GM12878 (cell line): ENCODE data around the gene ESPL1. TPM values are rescaled to one million over a fixed set of nuclear protein-coding genes. Genes with fewer than 3 reads are reported as not detected.

Source experiments
- ATAC-seq: fragments of 200-7000 bp; cut with Tn5 transposase; 3 replicates; pipeline ENCODE4 v1.9.1; 2020; ENCODE audit warnings: mild to moderate bottlenecking, moderate library complexity
- BruUV-seq: library from RNA; stranded (reverse); fragments of 400-500 nt; replicated peaks from 2 replicates; lab custom pipeline; 2021; lab: Mats Ljungman, UMichigan
- CTCF ChIA-PET: fragments of 300-600 bp; sonication (Branson Sonifier 250); formaldehyde crosslinking; extraction: SDS; loops from one replicate; lab custom pipeline; 2021; ENCODE audit warnings: inconsistent platforms; lab: Yijun Ruan, JAX
- POLR2A ChIA-PET: fragments of 350-600 bp; formaldehyde crosslinking; extraction: SDS; loops from one replicate; lab custom pipeline; 2021; ENCODE audit warnings: inconsistent platforms; lab: Charles Lee
- RAD21 ChIA-PET: fragments of 300-600 bp; sonication (Branson Sonifier 250); formaldehyde crosslinking; loops from one replicate; lab custom pipeline; 2023; ENCODE audit warnings: antibody characterized with exemption; ENCODE audit not compliant: unreplicated experiment; lab: Charles Lee
- SMC1A ChIA-PET: fragments of 300-600 bp; sonication (Branson Sonifier 250); formaldehyde crosslinking; loops from one replicate; lab custom pipeline; 2023; ENCODE audit not compliant: unreplicated experiment, uncharacterized antibody; lab: Charles Lee
- DNase-seq: peaks from one replicate; pipeline ENCODE4 v3.0.0-alpha.2; 2011; ENCODE audit warnings: low read depth, low spot score
- FAIRE-seq: peaks from 3 replicates; lab custom pipeline; 2011; peaks lifted over from hg19 to GRCh38; lab: Jason Lieb, UNC
- H2AFZ ChIP-seq: 2 replicates; pipeline ENCODE4 v1.6.0; 2011; ENCODE audit warnings: low read depth, low read length, control low read depth; ENCODE audit not compliant: control insufficient read depth
- H3K27ac ChIP-seq: 2 replicates; pipeline ENCODE4 v1.5.1; 2011; ENCODE audit warnings: control low read depth; ENCODE audit not compliant: control insufficient read depth, insufficient read depth
- H3K27me3 ChIP-seq, 2 experiments: replicated peaks in 1 of 2; 2 replicates each; pipeline versions ENCODE4 v1.6.0 to v1.6.1; 2011; ENCODE audit warnings: low read length in 1 of 2; ENCODE audit not compliant: control insufficient read depth in 2 of 2, insufficient read depth in 2 of 2
- H3K36me3 ChIP-seq, 2 experiments: 2 replicates each; pipeline ENCODE4 v1.5.1; 2011; ENCODE audit warnings: low read length in 1 of 2; ENCODE audit not compliant: control insufficient read depth in 2 of 2, insufficient read depth in 2 of 2
- H3K4me1 ChIP-seq: 2 replicates; pipeline ENCODE4 v1.6.1; 2011; ENCODE audit warnings: mild to moderate bottlenecking, low read length, moderate library complexity, mixed read lengths; ENCODE audit not compliant: control insufficient read depth, insufficient read depth
- H3K4me2 ChIP-seq: 2 replicates; pipeline ENCODE4 v1.6.0; 2011; ENCODE audit warnings: control low read depth; ENCODE audit not compliant: control insufficient read depth, insufficient read depth
- H3K4me3 ChIP-seq: fragments of 200-600 bp; sonication (generic); 2 replicates; pipeline ENCODE4 v1.5.1; 2016
- H3K79me2 ChIP-seq: 2 replicates; pipeline ENCODE4 v1.6.0; 2011; ENCODE audit warnings: low read length; ENCODE audit not compliant: control insufficient read depth, insufficient read depth
- H3K9ac ChIP-seq: 2 replicates; pipeline ENCODE4 v1.8.0; 2011; ENCODE audit warnings: low read length, control low read depth, mixed read lengths; ENCODE audit not compliant: control insufficient read depth, insufficient read depth
- H3K9me3 ChIP-seq: replicated peaks from 3 replicates; pipeline ENCODE4 v1.5.1; 2011; ENCODE audit warnings: mild to moderate bottlenecking, low read length; ENCODE audit not compliant: control insufficient read depth, insufficient read depth
- H4K20me1 ChIP-seq: 2 replicates; pipeline ENCODE4 v1.6.0; 2011; ENCODE audit not compliant: control insufficient read depth, insufficient read depth
- CEBPZ ChIP-seq: fragments of 150-350 bp; IDR thresholded peaks from 2 replicates; pipeline ENCODE4 v1.6.1; 2016; ENCODE audit warnings: low read depth, low read length
- MEF2B ChIP-seq: fragments of 450-650 bp; IDR thresholded peaks from 2 replicates; pipeline ENCODE4 v1.6.1; 2018; ENCODE audit warnings: mild to moderate bottlenecking, moderate library complexity; ENCODE audit not compliant: partially characterized antibody, poor library complexity, severe bottlenecking
- SPI1 ChIP-seq: IDR thresholded peaks from 2 replicates; pipeline ENCODE4 v1.6.1; 2011; ENCODE audit warnings: low read depth, mild to moderate bottlenecking, low read length, moderate library complexity, borderline replicate concordance; ENCODE audit not compliant: insufficient read depth
- WGBS: methylation state at CpG from one replicate; pipeline ENCODE4 v1.1.6; 2016; ENCODE audit warnings: low lambda C conversion rate; ENCODE audit not compliant: insufficient replicate concordance, insufficient coverage; ENCODE audit errors: missing lambda C conversion rate; 5-methylcytosine and 5-hydroxymethylcytosine counted together
- in situ Hi-C: fragments of 300-500 bp; cut with MboI; formaldehyde crosslinking; loops from 9 replicates; pipeline ENCODE4 v1.14.3; 2018; ENCODE audit warnings: mixed read lengths
- intact Hi-C: fragments of 100-400 bp; cut with micrococcal nuclease; formaldehyde crosslinking; loops from one replicate; pipeline ENCODE4 v1.14.2; 2022; ENCODE audit not compliant: unreplicated experiment
- polyA plus RNA-seq, 11 experiments: library from polyadenylated mRNA; depleted of rRNA in 4 of 11; unstranded in 6 of 11; stranded (reverse) in 5 of 11; fragments of >200 nt; fragmentation: Nextera tagmentation in 4 of 11; fragmentation: Illumina TruSeq in 1 of 11; extraction: Ambion mirVana in 4 of 11; extraction: Trizol in 1 of 11; gene quantifications; 1 replicate in 1 of 11; 2 replicates in 10 of 11; pipeline versions ENCODE4 v1.2.1 to v1.2.3, GENCODE V29; 2011 to 2016; ENCODE audit warnings: inconsistent platforms in 2 of 11, missing spikeins in 2 of 11, low read depth in 1 of 11
- total RNA-seq, 4 experiments: library from RNA; depleted of rRNA in 3 of 4; stranded (reverse); fragments of >200 nt in 3 of 4; fragmentation: Illumina TruSeq in 1 of 4; extraction: Trizol in 1 of 4; gene quantifications; 2 replicates each; pipeline versions ENCODE4 v1.2.1 to v1.2.3, GENCODE V29; 2013 to 2021

Gene ESPL1
- total and polyA plus RNA-seq, 10 of the 15 experiments (the other 5 are each of a cell fraction or from before 2014, with no cell fraction given) = 2.1 to 61.9 (median 21.2) TPM

GRCh38 chr12:53338017-53338416 is 69.9 kb downstream of the ESPL1 start:
- peaks cover 5% of the 10 kb centered on the region; the same call in 1 of the 2 replicates for H3K4me1 ChIP-seq
- 19% methylated on average over 10 of the region's 11 CpGs for WGBS
- FAIRE-seq (no peak), DNase-seq (no peak), ATAC-seq (peak; percentile 19; the same call in 2 of the 3 replicates)
- ChIA-PET CTCF (no interaction called here), POLR2A (no interaction called here), SMC1A (interaction anchor here (2.0 kb wide), 1 partner anchor 11 kb away, joined by 8 read pairs; no protein-coding TSS in a partner anchor), RAD21 (no interaction called here)
- H2AFZ ChIP-seq = no peak overlapping the region
- no peaks in the 10 kb centered on the region for H3K79me2 ChIP-seq
- in situ Hi-C loops = no loop called here
- no peak overlapping the region for H3K4me3 ChIP-seq
- no peaks in the 10 kb centered on the region for H3K9me3 ChIP-seq
- BruUV-seq = no TSS peak
- no peaks in the 10 kb centered on the region for H3K36me3 ChIP-seq
- peak; percentile 15 for TF ChIP-seq MEF2B
- no peak for TF ChIP-seq CEBPZ
- TF ChIP-seq SPI1 = peak; percentile 35; the same call in 1 of the 2 replicates
- H3K27ac ChIP-seq = no peak overlapping the region
- 0 out of 2 replicates have a peak overlapping the region, but pooled peaks have one; percentile 7 for H3K4me2 ChIP-seq
- H3K27me3 ChIP-seq = peaks cover 2 to 10% of the 10 kb centered on the region in 2 experiments; a peak in 3 of 4 replicates
- intact Hi-C loops = no loop called here
- H3K9ac ChIP-seq = no peak overlapping the region
- H4K20me1 ChIP-seq = no peaks in the 10 kb centered on the region
